T-helper 17 cell (primary cell): ENCODE results near the gene LURAP1L. TPM values are rescaled to one million over a fixed set of nuclear protein-coding genes. Genes with fewer than 3 reads are reported as not detected.

Source experiments
- ATAC-seq: fragments of 150-1000 bp; cut with Tn5 transposase; 2 replicates; pipeline ENCODE4 v1.10.0; 2021; ENCODE audit warnings: mild to moderate bottlenecking, moderate library complexity
- DNase-seq, 3 donors: peaks; one replicate each; pipeline versions ENCODE4 v3.0.0 to v3.0.0-alpha.2; 2020 to 2021
- H3K9me3 ChIP-seq: one replicate; pipeline ENCODE4 v1.7.0; 2013; ENCODE audit warnings: low read length, mild to moderate bottlenecking; ENCODE audit not compliant: control insufficient read depth, poor library complexity, severe bottlenecking
- H3K27ac Mint-ChIP-seq: one replicate; pipeline ENCODE4 v1.8.0; 2022; ENCODE audit warnings: mild to moderate bottlenecking, moderate library complexity, mixed read lengths
- H3K27me3 Mint-ChIP-seq: one replicate; pipeline ENCODE4 v1.8.0; 2022; ENCODE audit warnings: mixed read lengths
- H3K36me3 Mint-ChIP-seq: one replicate; pipeline ENCODE4 v1.8.0; 2022; ENCODE audit warnings: low read depth, mixed read lengths
- H3K4me1 Mint-ChIP-seq: one replicate; pipeline ENCODE4 v1.8.0; 2022; ENCODE audit warnings: mild to moderate bottlenecking, mixed read lengths
- H3K4me3 Mint-ChIP-seq: one replicate; pipeline ENCODE4 v1.8.0; 2022; ENCODE audit warnings: mild to moderate bottlenecking, moderate library complexity, mixed read lengths
- total RNA-seq, 4 donors: library from RNA in 2 of 4; stranded (reverse) in 2 of 4; gene quantifications; one replicate each; pipeline ENCODE4 v1.2.3 and lab custom pipeline; 2022 to 2026

The LURAP1L gene
- total RNA-seq, 2 donors from 2014 or later, result 0.31 TPM; not detected in 1

GRCh38 chr9:12809720-12810119, 34.9 kb downstream of the LURAP1L start:
- no peak overlapping the region for H3K4me3 Mint-ChIP-seq
- H3K36me3 Mint-ChIP-seq, result no peaks in the 10 kb centered on the region
- no peaks in the 10 kb centered on the region for H3K27me3 Mint-ChIP-seq
- no peak for DNase-seq
- no peaks in the 10 kb centered on the region for H3K9me3 ChIP-seq
- no peak for ATAC-seq
- no peaks in the 10 kb centered on the region for H3K4me1 Mint-ChIP-seq
- no peak overlapping the region for H3K27ac Mint-ChIP-seq

GRCh38 chr9:12811935-12812334, 37.1 kb downstream of the LURAP1L start:
- Mint-ChIP-seq H3K36me3 (no peaks in the 10 kb centered on the region), H3K27ac (no peak overlapping the region), H3K27me3 (no peaks in the 10 kb centered on the region), H3K4me3 (no peak overlapping the region), H3K4me1 (no peaks in the 10 kb centered on the region)
- DNase-seq (no peak), ATAC-seq (no peak)
- H3K9me3 ChIP-seq, result no peaks in the 10 kb centered on the region

DNA sequence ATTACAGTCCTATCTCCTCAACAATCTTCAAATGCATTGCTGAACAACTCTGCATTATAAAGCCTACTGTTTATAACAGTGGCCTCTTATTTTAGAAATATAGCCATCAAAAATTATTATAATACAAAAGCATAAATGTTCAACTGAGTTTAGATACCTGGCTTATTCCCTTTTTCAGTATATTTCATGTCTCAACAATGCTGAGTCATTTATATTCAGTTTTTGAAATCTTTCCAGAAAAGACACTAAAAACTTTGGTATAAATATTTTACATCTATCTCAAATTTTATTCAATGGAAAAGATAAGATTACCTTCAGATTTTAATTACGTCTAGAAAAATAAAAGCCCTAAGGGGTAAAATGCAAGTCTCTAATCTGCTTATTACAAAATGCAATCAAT, 37.9 kb downstream of the LURAP1L start:
- DNase-seq (no peak), ATAC-seq (no peak)
- H3K9me3 ChIP-seq, result no peaks in the 10 kb centered on the region
- H3K4me3 Mint-ChIP-seq, result no peak overlapping the region
- no peak overlapping the region for H3K27ac Mint-ChIP-seq
- H3K27me3 Mint-ChIP-seq, result no peaks in the 10 kb centered on the region
- no peaks in the 10 kb centered on the region for H3K4me1 Mint-ChIP-seq
- no peaks in the 10 kb centered on the region for H3K36me3 Mint-ChIP-seq

- no peak overlapping the region for H3K27ac Mint-ChIP-seq
- H3K36me3 Mint-ChIP-seq, result no peaks in the 10 kb centered on the region
- H3K27me3 Mint-ChIP-seq, result no peaks in the 10 kb centered on the region
- H3K4me1 Mint-ChIP-seq, result no peaks in the 10 kb centered on the region
- no peaks in the 10 kb centered on the region for H3K9me3 ChIP-seq
- no peak for ATAC-seq
- no peak for DNase-seq
- no peak overlapping the region for H3K4me3 Mint-ChIP-seq
Observed at GRCh38 chr9:12813533-12813932, 38.7 kb downstream of the LURAP1L start.

DNA sequence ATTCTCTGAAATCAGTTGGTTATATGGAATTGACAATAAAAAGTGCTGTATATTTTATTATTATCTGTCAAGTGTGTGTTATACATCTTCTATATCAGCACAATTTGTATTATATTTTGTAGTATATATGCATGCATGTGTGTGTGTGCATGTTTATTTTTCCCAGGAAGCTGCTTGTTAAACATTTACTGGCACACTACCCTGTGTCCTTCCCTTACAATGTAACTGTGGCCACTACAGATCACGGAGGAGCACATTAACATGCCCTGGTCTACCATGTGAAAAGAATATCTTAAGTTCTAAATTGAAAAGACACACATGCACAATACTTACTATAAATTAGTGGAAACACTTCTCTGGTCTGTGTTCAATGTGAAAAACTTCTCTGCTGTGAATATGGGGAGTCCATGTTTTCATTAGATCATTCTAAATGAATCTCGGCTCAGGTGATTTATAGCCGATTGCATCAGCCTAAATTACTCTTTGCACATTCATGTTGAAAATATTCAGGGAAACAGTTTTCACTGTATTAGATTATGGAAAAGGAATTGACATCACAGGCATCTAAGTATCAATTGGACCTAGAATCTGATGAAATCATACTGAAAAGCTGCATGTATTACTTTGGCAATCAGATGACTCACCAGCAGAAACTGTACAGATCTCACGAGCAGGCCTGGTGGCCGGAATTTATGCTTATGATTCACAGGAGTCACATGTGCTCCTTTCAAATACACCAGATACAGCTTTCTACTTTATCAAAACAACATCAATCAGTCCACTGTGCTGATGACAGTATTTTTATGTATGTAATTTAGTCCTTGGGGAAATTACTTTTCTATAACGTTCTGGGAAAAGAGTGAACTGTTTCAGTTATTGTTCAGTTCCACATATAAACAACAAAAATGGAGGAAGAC, 39.4 kb downstream of the LURAP1L start:
- Mint-ChIP-seq H3K27ac (no peak overlapping the region), H3K27me3 (no peaks in the 10 kb centered on the region), H3K4me1 (no peaks in the 10 kb centered on the region), H3K36me3 (no peaks in the 10 kb centered on the region), H3K4me3 (no peak overlapping the region)
- H3K9me3 ChIP-seq, result no peaks in the 10 kb centered on the region
- ATAC-seq, result no peak
- DNase-seq, result no peak

GRCh38 chr9:12814877-12815237, 40.0 kb downstream of the LURAP1L start:
- no peaks in the 10 kb centered on the region for H3K4me1 Mint-ChIP-seq
- no peaks in the 10 kb centered on the region for H3K9me3 ChIP-seq
- ATAC-seq, result no peak
- no peaks in the 10 kb centered on the region for H3K36me3 Mint-ChIP-seq
- H3K27me3 Mint-ChIP-seq, result no peaks in the 10 kb centered on the region
- H3K4me3 Mint-ChIP-seq, result no peak overlapping the region
- DNase-seq, result no peak
- H3K27ac Mint-ChIP-seq, result no peak overlapping the region

DNA sequence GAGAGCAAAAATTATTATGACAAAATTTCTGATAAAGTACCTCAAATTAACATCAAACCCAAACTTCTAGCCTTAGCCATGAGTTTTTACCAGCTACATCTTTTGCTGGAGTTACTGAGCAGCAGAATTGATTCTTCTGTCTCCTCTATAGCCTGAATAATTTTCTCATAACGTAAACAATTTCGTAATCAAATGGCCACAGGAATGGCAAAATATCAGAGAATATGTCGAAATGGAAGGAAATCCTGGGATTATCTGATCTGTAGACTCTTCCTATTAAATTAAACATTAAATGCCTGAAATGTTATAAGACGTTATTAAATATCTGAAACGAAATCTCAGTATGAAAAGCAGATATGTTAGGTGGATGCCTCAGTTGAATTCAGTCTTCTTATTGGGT, 41.1 kb downstream of the LURAP1L start:
- H3K4me1 Mint-ChIP-seq, result no peaks in the 10 kb centered on the region
- ATAC-seq (no peak), DNase-seq (no peak)
- no peaks in the 10 kb centered on the region for H3K27me3 Mint-ChIP-seq
- H3K9me3 ChIP-seq, result no peaks in the 10 kb centered on the region
- H3K27ac Mint-ChIP-seq, result no peak overlapping the region
- H3K36me3 Mint-ChIP-seq, result no peaks in the 10 kb centered on the region
- no peak overlapping the region for H3K4me3 Mint-ChIP-seq

GRCh38 chr9:12816656-12817101, 41.9 kb downstream of the LURAP1L start:
- no peaks in the 10 kb centered on the region for H3K9me3 ChIP-seq
- no peak overlapping the region for H3K27ac Mint-ChIP-seq
- DNase-seq (no peak), ATAC-seq (no peak)
- H3K4me3 Mint-ChIP-seq, result no peak overlapping the region
- no peaks in the 10 kb centered on the region for H3K4me1 Mint-ChIP-seq
- no peaks in the 10 kb centered on the region for H3K36me3 Mint-ChIP-seq
- H3K27me3 Mint-ChIP-seq, result no peaks in the 10 kb centered on the region

DNA sequence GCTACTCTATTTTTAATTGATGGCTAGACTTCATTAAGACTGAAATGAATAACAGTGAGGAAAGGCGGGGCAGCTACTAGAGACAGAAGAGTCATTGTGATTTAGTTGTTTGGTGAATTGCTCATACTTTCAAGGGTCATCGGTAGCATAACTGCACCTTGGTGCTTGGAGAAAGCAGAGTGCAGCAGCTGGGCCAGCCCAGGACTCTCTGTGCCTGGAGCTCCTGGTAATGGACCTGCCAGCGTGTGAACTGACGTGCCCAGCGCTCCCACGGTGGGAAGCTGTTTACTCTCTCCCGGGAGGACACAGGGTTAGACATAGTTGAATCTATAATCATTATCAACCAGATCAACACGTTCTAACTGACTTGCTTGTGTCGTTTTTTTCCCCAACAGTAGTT, 42.9 kb downstream of the LURAP1L start:
- Mint-ChIP-seq H3K27me3 (no peaks in the 10 kb centered on the region), H3K36me3 (no peaks in the 10 kb centered on the region), H3K4me1 (no peaks in the 10 kb centered on the region), H3K27ac (no peak overlapping the region), H3K4me3 (no peak overlapping the region)
- H3K9me3 ChIP-seq, result no peaks in the 10 kb centered on the region
- DNase-seq (no peak), ATAC-seq (no peak)

DNA sequence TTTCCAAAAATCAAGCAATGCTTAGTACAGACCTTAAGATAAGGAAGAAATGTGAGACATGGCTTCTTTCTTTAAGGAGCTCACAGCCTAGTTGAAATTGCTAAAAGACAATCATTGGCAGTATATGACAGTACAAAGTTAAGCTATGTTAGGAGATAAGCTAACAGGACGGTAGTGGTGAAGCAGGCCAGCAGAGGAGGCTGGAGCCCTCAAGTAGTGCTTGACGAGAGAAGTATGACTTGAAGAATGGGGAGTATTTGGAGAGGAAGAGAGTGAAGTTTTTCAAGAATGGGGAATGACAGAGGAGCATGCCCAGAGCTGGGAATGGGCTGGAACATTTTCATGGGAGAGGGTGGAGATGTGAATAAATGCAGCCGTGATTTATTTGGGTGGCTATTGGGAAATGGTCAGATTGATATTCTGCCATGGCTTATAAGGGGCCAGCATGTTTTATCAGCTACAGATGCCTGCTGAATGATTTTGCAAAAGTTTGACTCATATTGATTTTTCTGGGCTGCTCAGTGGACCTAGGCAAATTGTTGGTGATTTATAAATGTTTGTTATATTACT, 43.7 kb downstream of the LURAP1L start:
- ATAC-seq (no peak), DNase-seq (no peak)
- H3K4me3 Mint-ChIP-seq, result no peak overlapping the region

GRCh38 chr9:12819436-12820185, 44.8 kb downstream of the LURAP1L start:
- no peak for DNase-seq
- H3K4me3 Mint-ChIP-seq, result no peak overlapping the region
- H3K27ac Mint-ChIP-seq, result no peak overlapping the region
- no peaks in the 10 kb centered on the region for H3K9me3 ChIP-seq
- H3K36me3 Mint-ChIP-seq, result no peaks in the 10 kb centered on the region
- no peak for ATAC-seq
- no peaks in the 10 kb centered on the region for H3K27me3 Mint-ChIP-seq
- no peaks in the 10 kb centered on the region for H3K4me1 Mint-ChIP-seq

More for the DNA sequence above, 43.7 kb downstream of the LURAP1L start:
- no peaks in the 10 kb centered on the region for H3K9me3 ChIP-seq
- Mint-ChIP-seq H3K27ac (no peak overlapping the region), H3K27me3 (no peaks in the 10 kb centered on the region), H3K4me1 (no peaks in the 10 kb centered on the region), H3K36me3 (no peaks in the 10 kb centered on the region)

DNA sequence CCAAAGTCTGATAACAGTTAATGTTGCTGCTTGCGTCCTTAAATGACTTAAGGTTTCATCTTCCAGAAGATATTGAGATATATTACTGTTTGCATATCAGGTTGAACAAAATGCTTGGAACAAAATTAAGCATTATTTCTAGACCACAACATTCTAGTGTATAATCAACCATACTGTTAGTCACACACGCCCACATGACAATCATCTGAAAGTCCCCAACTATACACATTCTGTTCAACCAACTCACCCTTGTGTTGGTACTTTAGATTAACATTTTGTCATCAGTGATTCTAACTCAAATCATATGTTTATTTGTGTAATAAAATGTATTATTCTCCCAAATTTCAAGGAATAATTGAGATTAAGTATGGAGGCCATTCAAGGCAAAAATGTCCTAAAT, 47.3 kb downstream of the LURAP1L start:
- H3K36me3 Mint-ChIP-seq, result no peaks in the 10 kb centered on the region
- ATAC-seq (no peak), DNase-seq (no peak)
- H3K9me3 ChIP-seq, result no peaks in the 10 kb centered on the region
- no peaks in the 10 kb centered on the region for H3K27me3 Mint-ChIP-seq
- no peak overlapping the region for H3K27ac Mint-ChIP-seq
- H3K4me3 Mint-ChIP-seq, result no peak overlapping the region
- H3K4me1 Mint-ChIP-seq, result no peaks in the 10 kb centered on the region

DNA sequence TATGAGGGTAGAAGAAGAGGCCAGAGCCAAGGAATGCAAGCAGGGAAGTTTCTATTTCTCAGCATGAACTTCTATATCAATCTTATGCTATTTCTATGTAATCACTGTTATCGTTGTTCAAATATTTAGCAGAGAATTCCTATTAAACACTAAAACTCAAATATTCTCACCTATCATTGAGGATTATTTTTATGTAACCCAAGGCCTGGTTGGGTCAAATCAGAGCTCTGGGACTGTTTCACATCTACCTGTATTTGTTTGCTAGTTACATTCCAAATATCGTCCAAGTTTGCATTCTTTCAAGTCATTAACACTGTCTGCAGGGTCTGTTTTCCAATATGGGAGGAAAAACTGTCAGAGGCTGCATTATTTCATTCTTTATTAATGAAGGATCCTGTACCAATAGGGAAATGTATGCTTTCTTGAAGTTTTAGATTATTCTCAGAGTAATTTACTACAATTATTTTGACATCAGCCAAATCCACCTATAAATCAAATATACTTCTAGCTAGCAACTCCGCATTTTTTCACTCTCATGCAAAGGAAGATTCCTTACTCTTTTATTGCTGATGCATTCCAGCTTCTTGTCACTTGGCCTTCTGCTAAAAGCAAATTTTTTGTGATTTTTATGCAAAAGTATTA, 52.2 kb downstream of the LURAP1L start:
- no peak for DNase-seq
- Mint-ChIP-seq H3K4me1 (no peaks in the 10 kb centered on the region), H3K27ac (no peak overlapping the region)

More for the DNA sequence above, 52.2 kb downstream of the LURAP1L start:
- H3K9me3 ChIP-seq, result no peaks in the 10 kb centered on the region
- ATAC-seq, result no peak
- H3K36me3 Mint-ChIP-seq, result no peaks in the 10 kb centered on the region
- H3K27me3 Mint-ChIP-seq, result no peaks in the 10 kb centered on the region
- no peak overlapping the region for H3K4me3 Mint-ChIP-seq
